Measurements from ENCODE around the gene ITGA11. TPM values are rescaled to one million over a fixed set of nuclear protein-coding genes. Genes with fewer than 3 reads are reported as not detected.

ITGA11 gene
- total RNA-seq, 1 experiment from 2014 or later = not detected

DNA sequence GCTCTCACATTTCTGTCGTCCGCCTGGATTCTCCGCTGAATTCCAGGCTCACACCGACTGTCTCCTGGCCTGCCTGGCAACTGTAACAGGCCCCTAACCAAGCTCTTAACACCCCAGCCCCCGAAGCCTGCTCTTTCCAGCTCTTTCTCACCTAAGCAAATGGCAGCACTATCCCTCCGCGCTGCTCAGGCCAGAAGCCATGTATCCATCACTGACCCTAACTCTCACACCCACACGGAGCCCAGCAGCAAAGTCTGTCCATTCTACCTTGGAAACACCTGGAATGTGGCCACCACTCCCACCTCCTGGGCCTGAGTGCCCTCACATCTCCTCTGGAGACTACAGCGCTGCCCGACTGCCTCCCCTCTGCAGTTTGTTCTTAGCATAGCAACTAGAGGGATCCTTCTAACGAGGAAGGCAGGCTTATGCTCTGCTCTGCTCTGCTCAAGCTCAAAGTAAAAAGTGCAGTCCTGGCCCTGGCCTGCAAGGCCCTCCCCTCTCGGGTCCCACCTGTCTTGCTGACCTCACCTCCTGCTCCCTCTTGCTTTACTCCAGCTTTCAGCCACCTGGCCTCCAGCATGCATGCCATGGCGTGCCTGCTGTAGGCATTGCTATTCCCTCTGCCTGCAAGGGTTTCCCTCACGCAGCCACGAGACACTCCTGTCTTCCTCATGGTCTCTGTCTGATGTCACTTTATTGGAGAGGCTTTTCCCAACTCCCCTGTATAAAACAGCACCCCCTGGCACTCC, 127.2 kb downstream of the ITGA11 start:
- Histone ChIP-seq H3K4me3 (ENCODE audit: low read length) (no peak overlapping the region), H3K9me2 (replicated peaks; ENCODE audit: low read length) (no peaks in the 10 kb centered on the region), H3K4me2 (ENCODE audit: low read length) (no peak overlapping the region), H3K27ac (ENCODE audit: low read length) (no peak overlapping the region), H3K27me3 (ENCODE audit: low read length) (no peaks in the 10 kb centered on the region), H3F3A (ENCODE audit: low read length, unreplicated experiment) (no peaks in the 10 kb centered on the region), H3K79me2 (ENCODE audit: low read length) (no peaks in the 10 kb centered on the region), H3K4me1 (ENCODE audit: insufficient read depth, low read length) (no peaks in the 10 kb centered on the region), H3K9me3 (ENCODE audit: low read length) (no peaks in the 10 kb centered on the region), H4K20me1 (ENCODE audit: low read length) (no peaks in the 10 kb centered on the region), H3K36me3 (ENCODE audit: low read depth, low read length) (no peaks in the 10 kb centered on the region), H2AFZ (ENCODE audit: low read length) (no peak overlapping the region), H3K9ac (ENCODE audit: low read length) (no peak overlapping the region)
- TF ChIP-seq, protein P1, sequence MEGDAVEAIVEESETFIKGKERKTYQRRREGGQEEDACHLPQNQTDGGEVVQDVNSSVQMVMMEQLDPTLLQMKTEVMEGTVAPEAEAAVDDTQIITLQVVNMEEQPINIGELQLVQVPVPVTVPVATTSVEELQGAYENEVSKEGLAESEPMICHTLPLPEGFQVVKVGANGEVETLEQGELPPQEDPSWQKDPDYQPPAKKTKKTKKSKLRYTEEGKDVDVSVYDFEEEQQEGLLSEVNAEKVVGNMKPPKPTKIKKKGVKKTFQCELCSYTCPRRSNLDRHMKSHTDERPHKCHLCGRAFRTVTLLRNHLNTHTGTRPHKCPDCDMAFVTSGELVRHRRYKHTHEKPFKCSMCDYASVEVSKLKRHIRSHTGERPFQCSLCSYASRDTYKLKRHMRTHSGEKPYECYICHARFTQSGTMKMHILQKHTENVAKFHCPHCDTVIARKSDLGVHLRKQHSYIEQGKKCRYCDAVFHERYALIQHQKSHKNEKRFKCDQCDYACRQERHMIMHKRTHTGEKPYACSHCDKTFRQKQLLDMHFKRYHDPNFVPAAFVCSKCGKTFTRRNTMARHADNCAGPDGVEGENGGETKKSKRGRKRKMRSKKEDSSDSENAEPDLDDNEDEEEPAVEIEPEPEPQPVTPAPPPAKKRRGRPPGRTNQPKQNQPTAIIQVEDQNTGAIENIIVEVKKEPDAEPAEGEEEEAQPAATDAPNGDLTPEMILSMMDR (conservative IDR thresholded peaks at IDR 0.05; ENCODE audit: low read depth, low read length) = no peak
- no peak for TF ChIP-seq EZH2 (IDR thresholded peaks at IDR 0.05; ENCODE audit: low read length, unreplicated experiment)
- no peak for TF ChIP-seq EZH2phosphoT487 (IDR thresholded peaks at IDR 0.05; ENCODE audit: borderline replicate concordance, low read length)
- no TSS peak for BruUV-seq (replicated peaks)
- ChIA-PET POLR2A (ENCODE audit: unreplicated experiment) (no interaction called here), CTCF (interaction anchor here (0.5 to 0.9 kb wide), 2 partner anchors 52 to 53 kb away, joined by 6 to 9 read pairs; no protein-coding TSS in a partner anchor)
- intact Hi-C loops (cut with micrococcal nuclease) = loop anchor here (5.0 to 10.0 kb wide), 2 partner anchors 240 to 263 kb away; no protein-coding TSS in a partner anchor
- DNase-seq = no peak
- ATAC-seq = no peak

DNA sequence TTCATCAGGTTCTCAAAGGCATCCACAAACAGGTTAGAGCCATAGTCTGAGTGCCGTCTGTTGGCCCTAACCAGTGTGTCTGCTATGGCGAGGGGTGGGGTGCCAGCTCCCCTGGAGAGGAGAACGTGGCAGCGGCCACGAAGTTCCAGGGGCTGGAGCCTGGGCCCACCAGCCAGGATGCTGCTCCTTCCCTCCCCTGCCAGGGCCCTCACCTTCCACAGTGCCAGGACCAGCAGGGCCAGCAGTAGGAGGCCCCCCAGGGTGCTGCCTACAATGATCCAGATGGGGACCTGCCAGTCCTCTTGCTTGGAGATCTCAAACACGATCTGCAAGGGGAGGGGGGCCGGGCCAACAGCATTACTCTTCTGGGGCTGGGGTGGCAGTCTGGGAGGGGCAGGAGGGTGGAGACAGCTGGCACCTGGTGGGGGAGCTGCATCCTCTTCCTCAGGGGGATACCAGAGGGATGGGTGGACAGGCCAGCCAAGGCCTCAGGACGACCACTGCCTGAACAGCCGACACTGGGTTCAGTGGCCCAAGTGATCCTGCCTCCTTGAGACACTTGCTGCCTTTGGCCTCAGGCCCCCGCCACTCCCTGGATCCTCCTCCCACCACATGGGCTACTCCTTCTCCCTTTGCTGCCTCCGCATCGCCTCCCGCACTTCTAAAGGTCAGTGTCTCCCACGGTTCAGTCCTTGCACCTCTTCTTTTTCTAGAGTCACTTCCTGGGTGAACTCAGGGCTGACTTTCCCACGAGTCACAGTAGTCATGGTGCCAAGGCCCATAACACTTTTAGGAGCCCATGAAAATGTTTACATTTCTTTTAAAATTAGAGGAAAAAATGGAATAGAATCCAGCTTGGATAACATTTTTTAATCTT, 128.2 kb downstream of the ITGA11 start:
- POLR2A ChIA-PET (ENCODE audit: unreplicated experiment) = no interaction called here

More for the DNA sequence above, 128.2 kb downstream of the ITGA11 start:
- H3K9me3 ChIP-seq (ENCODE audit: low read length) = no peaks in the 10 kb centered on the region
- H2AFZ ChIP-seq (ENCODE audit: low read length) = no peak overlapping the region
- TF ChIP-seq EZH2 (IDR thresholded peaks at IDR 0.05; ENCODE audit: low read length, unreplicated experiment) (no peak), EZH2phosphoT487 (IDR thresholded peaks at IDR 0.05; ENCODE audit: borderline replicate concordance, low read length) (no peak)
- TF ChIP-seq, protein P1 (conservative IDR thresholded peaks at IDR 0.05; ENCODE audit: low read depth, low read length) = no peak
- CTCF ChIA-PET = interaction anchor here (0.9 kb wide), 1 partner anchor 51 kb away, joined by 6 read pairs; no protein-coding TSS in a partner anchor
- no peaks in the 10 kb centered on the region for H3K79me2 ChIP-seq (ENCODE audit: low read length)
- peak; percentile 12 for DNase-seq
- intact Hi-C loops (cut with micrococcal nuclease) = loop anchor here (10.0 kb wide), 1 partner anchor 241 kb away; no protein-coding TSS in a partner anchor
- no peak overlapping the region for H3K4me3 ChIP-seq (ENCODE audit: low read length)
- H3K9ac ChIP-seq (ENCODE audit: low read length) = no peak overlapping the region
- BruUV-seq (replicated peaks) = no TSS peak
- no peak overlapping the region for H3K4me2 ChIP-seq (ENCODE audit: low read length)
- no peaks in the 10 kb centered on the region for H3K9me2 ChIP-seq (replicated peaks; ENCODE audit: low read length)
- H3F3A ChIP-seq (ENCODE audit: low read length, unreplicated experiment) = no peaks in the 10 kb centered on the region
- no peaks in the 10 kb centered on the region for H4K20me1 ChIP-seq (ENCODE audit: low read length)
- no peaks in the 10 kb centered on the region for H3K4me1 ChIP-seq (ENCODE audit: insufficient read depth, low read length)
- no peak for ATAC-seq
- no peaks in the 10 kb centered on the region for H3K27me3 ChIP-seq (ENCODE audit: low read length)
- H3K27ac ChIP-seq (ENCODE audit: low read length) = no peak overlapping the region
- H3K36me3 ChIP-seq (ENCODE audit: low read depth, low read length) = no peaks in the 10 kb centered on the region

Measured in PC-3 (cell line).